Measurements from ENCODE around the gene NDUFAB1.
"Not testable (repeated sequence)": the region's sequence is repeated elsewhere in the genome, so short reads cannot be mapped to it uniquely, and the experiment has no call there.

NDUFAB1 gene

GRCh38 chr16:23554536-23554935, 41.6 kb downstream of the NDUFAB1 start:
- no peak overlapping the region for H3K4me3 ChIP-seq (ENCODE audit: low read depth, low read length)
- TF ChIP-seq CTCF (conservative IDR thresholded peaks at IDR 0.05; ENCODE audit: low read depth, low read length), result no peak
- no peak for DNase-seq (ENCODE audit: low read depth)

- no peak for TF ChIP-seq CTCF (conservative IDR thresholded peaks at IDR 0.05; ENCODE audit: low read depth, low read length)
- no peak overlapping the region for H3K4me3 ChIP-seq (ENCODE audit: low read depth, low read length)
- DNase-seq (ENCODE audit: low read depth), result no peak
Measured at GRCh38 chr16:23552161-23552560, 44.0 kb downstream of the NDUFAB1 start.

GRCh38 chr16:23549938-23550337, 46.2 kb downstream of the NDUFAB1 start:
- no peak for DNase-seq (ENCODE audit: low read depth)
- no peak overlapping the region for H3K4me3 ChIP-seq (ENCODE audit: low read depth, low read length)
- TF ChIP-seq CTCF (conservative IDR thresholded peaks at IDR 0.05; ENCODE audit: low read depth, low read length), result no peak

GRCh38 chr16:23544436-23544835, 51.7 kb downstream of the NDUFAB1 start:
- no peak overlapping the region for H3K4me3 ChIP-seq (ENCODE audit: low read depth, low read length)
- TF ChIP-seq CTCF (conservative IDR thresholded peaks at IDR 0.05; ENCODE audit: low read depth, low read length), result no peak
- DNase-seq (ENCODE audit: low read depth), result no peak

- DNase-seq (ENCODE audit: low read depth); H3K4me3 ChIP-seq (ENCODE audit: low read depth, low read length): not testable (repeated sequence)
Measured at GRCh38 chr16:23540817-23541178, 55.3 kb downstream of the NDUFAB1 start.

GRCh38 chr16:23539984-23540816, 55.9 kb downstream of the NDUFAB1 start:
- H3K4me3 ChIP-seq (ENCODE audit: low read depth, low read length), result no peak overlapping the region
- DNase-seq (ENCODE audit: low read depth), result no peak
- no peak for TF ChIP-seq CTCF (conservative IDR thresholded peaks at IDR 0.05; ENCODE audit: low read depth, low read length)

- DNase-seq (ENCODE audit: low read depth), result no peak
- H3K4me3 ChIP-seq (ENCODE audit: low read depth, low read length), result no peak overlapping the region
- TF ChIP-seq CTCF (conservative IDR thresholded peaks at IDR 0.05; ENCODE audit: low read depth, low read length), result no peak
Measured at GRCh38 chr16:23538919-23539278, 57.2 kb downstream of the NDUFAB1 start.
